Stimulated activated CD4-positive, alpha-beta T cell treated with anti-CD3 and anti-CD28 coated beads, Interleukin-1b, Interleukin-23, amount 100 ng/mL, for 1 hour (primary cell): ENCODE measurements around the gene CACNB3.

ENCODE experiments used
- DNase-seq, 2 donors: peaks; one replicate each; pipeline ENCODE4 v3.0.0-alpha.2; 2020; ENCODE audit warnings: low read depth in 2 of 2

Gene CACNB3

DNA sequence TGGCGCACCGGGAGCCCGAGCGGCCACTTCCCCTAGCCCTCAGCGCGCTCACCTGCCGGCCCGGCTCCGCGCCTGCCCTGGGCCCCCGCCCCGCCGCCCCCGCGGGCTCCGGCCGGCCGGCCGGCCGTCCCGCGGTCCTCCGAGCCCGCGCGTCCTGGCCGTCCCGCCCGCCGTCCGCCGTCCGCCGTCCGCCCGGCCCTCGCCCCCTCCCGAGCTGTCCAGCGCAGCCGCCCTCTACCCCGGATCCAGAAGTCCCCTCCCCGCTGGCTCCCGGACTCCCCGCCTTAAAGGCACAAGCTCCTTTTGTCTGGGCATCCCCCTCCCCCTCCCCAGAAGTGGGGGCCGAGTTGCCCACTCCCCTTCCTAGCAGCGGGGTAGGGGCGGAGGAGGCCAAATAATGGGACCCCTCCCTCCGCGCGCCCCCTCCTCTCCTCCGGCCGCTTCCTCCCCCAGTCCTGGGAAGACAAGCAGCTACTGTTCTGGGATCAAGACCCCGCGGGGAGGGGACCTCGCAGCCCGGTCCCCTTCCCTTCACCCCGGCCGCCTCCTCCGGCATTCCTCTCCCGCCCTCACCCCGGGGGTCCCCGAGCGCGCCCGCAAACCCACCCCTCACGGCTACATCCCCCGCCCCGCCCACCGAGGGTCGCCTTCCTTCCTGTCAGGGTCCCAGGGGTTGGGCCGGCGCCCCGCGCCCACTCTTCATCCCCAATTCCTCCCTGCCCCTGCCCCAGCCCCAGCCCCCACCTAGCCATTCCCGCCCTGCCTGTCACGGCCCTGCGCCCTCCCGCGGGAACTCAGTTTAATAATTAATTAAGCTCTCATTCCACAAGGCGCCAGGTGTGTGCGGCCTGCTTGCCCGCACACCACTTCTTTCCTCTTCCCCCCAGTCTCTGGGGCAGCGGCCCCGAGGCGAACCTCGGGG, 29.2 kb upstream of the CACNB3 start, which contains the start of gene ADCY6:
TSS of gene ADCY6 (minus strand) at position 236 of the 922 bp plus-strand sequence. CDS start 5,655 bp downstream, outside the sequence.
- no peak for DNase-seq

DNA sequence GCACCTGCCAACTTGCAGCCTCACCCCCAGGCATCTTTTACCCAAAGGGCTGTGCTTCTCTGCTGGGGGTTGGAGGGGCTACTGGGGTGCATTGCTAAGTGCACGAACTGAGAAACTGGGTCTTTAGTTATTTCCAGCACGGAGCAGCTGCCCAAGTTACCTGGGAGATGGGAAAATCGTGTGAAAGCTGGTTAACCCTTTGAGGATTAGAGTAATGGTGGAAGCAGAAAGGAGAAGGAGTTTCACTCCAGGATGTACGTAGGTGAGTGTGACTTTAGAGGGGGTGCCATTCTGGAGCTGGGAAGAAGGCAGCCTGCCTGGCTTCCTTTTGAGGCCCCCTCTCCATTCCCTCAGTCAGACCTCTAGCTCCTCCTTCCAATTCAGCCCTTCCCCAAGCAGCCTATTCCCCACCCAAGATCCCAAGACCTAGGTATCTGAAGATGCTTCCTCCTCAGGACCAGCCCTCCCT, 28.4 kb upstream of the CACNB3 start:
- no peak for DNase-seq

DNA sequence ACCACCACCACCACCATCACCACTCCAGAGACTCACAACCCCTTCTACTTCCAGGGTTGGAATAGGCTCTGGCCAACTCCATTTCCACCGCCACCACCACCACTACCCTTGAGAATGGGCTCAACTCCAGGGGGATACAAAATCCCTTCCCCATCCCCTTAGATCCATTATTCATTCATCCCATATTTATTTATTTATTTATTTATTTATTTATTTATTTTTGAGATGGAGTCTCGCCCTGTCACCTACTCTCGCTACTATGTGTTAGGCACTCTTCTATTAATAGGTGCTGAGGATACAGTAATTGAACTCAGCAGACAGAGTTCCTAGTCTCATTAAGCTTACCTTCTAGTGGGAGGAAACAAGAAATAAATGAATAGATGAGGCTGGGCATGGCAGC, 24.6 kb upstream of the CACNB3 start:
- DNase-seq: no peak

DNA sequence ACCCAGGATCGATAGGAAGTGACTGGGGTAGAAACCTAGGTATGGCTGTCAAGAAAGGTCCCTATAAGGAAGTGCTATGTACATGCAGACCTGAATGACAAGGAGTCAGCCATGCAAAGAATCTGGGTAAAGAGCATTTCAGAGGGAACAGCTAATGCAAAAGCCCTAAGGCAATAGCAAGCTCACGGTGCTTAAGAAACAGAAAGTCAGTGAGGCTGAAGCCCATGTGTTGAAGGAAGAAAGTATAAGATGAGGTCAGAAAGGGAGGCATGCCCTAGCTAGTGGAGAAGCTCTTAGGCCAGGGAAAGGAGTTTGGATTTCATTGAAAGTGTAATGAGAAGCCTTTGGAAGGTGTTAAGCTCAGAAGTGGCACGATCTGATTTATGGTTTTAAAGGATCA, 23.4 kb upstream of the CACNB3 start:
- no peak for DNase-seq

DNA sequence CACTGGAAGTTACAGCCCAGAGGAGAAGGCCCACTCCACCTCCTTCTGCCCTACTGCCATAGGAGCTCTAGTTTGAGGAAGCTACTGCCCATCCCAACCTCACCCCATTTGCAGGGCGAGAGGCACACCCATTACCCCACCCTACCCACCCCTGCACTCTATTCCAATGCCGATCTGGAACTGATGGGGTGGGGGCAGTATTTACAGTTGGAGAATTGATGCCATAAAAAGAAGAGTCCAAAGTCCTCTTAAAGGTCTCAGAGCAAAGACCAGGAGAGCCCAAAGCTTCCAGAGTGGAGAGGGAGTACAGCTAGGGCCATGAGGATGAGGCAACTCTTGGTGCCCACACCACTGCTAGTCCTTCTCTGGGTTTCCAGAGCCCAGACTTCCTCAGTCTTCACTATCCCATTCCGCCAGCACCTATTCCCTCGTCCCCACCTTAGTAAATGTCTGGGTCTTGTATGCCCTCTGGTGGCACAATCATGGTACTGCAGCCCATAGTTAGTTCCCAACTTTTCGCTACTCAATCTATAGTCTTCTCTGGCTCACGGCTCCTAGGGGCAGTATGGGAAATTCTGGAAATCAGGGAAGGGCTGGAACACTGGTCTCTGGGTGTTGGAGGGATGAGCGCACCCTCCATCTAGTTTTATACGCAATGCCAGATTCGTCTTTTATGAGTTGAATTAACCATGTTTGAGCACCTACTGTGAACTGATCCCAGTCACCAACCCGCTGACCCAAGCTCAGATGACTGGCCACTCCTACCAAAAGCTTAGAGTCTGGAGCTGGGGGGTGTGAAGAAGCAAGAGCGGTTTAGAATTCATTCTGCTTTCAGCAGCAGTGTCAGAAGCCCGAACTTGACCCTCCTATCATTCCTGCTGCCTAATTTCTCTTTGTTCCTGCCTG, 22.5 kb upstream of the CACNB3 start:
- no peak for DNase-seq

DNA sequence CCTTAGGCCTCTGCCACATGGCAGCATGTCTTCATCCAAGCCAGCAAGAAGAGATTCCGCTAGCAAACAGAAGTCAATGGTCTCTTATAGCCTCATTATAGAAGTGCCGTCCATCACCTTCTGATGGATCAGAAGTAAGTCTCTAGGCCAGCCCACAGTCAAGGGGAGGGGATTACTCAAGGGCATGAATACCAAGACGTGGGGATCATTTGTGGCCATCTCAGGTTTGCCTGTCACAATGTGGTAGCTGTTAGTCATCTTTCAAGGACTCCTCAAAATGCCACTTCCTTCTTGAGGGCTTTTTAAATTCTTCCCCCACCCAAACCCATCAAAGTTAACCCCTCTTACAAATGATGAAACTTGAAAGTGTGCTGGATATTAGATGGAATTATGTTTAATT, 21.3 kb upstream of the CACNB3 start:
- no peak for DNase-seq

DNA sequence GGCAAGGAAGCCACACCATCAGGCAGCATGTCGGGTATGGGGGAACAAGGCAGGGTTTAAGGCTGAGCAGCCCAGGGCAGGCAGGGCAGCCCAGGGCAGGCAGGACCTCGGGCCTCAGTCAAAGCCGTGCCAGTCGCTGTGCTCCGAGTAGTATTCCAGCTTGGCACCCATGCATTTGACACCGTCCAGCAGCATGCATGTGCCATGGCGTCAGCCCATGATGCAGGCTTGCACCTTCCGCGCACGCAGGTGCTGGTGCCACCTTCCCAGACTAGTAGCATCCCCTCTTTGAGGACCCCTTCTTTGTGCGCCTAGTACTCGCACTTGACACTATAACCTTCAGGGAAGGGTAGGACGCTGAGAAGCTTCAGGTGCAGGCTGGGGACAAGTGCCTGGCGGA, 17.8 kb upstream of the CACNB3 start:
- DNase-seq: no peak

DNA sequence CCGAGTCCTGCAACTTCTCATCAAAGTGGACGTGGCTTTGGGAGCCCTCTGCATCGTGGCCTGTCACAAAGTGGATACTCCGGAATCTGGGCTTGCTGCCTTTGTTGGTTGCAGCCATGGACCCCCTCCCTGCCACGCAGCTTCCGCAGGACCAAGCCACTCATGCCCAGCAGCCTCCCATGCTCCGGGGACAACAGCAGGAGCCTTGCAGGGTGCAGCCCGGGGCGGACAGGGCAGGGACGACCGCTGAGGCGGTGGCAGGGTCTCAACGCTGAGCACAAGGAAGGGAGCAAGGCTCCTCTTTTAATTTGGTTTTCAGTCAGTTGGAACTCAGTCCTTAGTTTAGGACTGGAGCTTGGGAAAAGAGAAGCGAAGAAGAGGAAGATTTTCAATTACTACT, 17.3 kb upstream of the CACNB3 start:
- no peak for DNase-seq

DNA sequence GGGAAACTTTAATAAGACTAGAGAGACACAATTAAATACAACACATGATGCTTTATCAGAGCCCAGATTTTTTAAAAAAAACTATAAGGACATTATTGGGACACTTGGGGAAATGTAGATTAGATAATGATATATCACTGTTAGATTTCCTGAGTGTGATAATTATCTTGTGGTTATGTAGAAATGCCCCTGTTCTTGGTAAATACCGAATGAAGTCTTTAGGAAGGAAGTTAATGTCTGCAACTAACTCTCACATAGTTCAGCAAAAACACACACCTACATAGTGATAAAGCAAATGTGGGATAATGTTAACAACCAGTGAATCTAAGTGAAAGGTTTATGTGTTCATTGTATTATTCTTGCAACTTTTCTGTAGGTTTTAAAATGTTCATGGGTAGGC, 14.6 kb upstream of the CACNB3 start:
- DNase-seq: no peak

DNA sequence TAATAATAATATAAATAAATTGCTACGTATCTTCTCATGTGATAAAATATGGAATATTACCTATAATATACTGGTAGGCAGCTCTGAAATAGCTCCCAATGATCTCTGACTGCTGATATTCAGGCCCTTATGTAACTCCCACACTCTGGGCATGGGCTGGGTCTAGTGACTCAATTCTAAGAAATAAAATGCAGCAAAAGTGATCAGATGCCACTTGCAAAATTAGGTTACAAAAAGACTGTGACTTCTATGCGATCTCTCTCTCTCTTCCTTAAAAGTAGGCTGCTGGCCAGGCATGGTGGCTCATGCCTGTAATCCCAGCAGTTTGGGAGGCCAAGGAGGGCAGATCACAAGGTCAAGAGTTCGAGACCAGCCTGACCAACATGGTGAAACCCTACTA, 10.3 kb upstream of the CACNB3 start:
- DNase-seq: no peak

DNA sequence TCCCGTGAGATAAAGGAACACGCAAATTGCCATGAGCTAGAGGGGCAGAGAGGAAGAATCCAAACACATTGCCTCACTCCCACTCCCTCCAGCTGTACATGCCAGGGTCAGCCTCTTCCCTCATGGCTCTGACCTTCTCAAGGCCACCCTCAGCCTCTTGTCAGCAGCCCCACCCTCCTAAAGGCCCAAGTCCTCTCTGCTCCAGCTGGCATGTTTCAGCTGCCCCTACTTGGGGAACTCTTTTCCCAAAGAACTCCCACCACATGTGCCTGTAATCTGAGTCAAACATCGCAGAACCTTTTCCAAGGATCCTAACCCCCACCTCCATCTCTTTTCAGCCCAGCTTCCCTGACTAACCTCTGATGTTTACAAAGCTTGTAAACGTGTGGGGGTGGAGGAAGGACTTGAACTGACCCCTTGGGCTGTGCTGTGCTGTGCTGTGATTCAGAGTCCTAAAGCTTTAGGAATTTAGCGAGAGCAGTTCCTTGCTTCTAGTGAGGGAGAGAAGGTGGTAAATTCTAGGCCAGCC, 7.3 kb upstream of the CACNB3 start:
- DNase-seq: no peak

DNA sequence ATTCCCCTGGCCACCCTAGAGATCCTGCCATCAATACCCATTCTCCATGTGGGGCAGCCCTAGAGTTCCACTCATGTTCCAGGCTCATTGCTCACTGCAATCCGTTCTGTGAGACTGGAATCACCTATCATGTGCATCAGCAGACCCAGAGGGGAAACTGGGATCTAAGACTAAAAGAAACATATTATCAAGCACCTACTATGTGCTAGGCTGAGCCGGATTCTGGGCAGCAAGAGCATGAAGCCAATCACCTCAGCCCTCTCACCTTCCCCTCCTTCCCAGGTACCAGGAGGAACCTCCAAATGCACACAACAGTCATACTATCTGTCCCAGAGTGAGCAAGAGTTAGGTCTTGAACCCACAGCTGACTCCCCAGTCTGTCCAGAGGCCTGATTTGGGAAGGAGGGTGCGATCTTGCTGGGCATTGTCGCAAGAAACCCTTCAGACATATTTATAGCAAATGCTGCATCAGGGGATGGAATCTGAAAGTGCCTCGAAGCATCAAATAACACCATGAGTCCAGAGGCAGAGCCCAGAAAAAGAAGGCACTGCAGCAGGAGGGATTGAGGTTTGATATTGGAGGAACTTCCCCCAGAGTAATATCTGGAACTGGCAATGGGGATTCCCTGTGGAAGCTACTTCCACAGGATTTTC, 6.7 kb upstream of the CACNB3 start:
- no peak for DNase-seq

DNA sequence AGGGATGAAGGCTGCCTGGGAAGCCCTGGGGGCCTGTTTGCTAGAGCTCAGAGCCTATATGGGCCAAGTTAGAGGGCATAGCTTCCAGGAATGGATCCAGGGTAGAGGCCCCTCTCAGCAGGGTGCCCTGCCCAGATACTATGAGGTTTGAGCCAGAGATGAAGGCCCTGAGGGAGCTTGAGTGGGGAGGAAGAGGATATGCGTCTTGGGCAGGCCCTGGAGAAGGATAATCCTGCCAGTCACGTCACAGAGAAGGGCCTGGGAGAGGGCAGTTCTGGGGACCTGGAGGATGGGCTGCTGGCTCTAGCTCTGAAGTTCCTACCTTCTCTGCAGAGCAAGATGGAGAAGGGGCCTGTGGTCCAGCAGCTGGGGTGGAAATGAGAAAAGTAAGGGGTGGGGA, 5.9 kb upstream of the CACNB3 start:
- no peak for DNase-seq

DNA sequence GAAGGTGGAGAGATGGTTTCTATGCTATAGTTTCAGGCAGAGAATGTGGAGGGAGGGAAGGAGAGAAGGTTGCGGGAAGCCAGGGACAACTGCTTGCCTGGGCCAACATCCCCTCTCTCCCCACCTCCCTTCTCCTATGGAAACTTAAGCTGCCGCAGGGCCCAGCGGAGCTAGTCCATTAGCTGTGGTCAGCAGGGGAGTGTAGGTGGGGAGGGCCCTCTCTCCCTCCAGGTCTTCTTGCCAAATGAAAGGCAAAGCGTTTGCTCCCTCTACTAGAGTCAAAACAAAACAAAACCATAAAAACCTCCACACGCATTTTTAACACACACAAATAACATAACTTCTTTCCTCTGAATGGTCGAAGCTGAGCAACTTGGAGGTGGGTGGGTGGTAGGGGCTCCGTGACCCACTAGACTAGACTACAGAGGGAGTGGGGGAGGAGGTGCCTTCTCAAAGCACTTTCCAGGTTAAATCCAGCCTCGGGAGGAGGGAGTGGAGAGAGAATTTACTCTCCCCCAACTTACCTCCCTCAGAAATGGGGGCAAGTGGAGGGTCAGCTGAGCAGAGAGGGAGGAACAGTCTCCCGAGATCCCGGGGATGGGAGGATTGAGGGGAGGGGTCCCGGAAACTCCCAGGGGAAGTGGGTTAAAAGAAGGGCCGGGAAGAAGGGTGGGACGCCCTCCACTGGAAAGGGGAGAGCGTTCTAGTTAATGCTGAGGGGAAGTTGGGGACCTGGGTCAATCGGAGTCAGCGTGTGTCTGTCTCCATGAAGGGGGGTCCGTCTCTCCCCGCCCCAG, 4.6 kb upstream of the CACNB3 start:
- DNase-seq: no peak

DNA sequence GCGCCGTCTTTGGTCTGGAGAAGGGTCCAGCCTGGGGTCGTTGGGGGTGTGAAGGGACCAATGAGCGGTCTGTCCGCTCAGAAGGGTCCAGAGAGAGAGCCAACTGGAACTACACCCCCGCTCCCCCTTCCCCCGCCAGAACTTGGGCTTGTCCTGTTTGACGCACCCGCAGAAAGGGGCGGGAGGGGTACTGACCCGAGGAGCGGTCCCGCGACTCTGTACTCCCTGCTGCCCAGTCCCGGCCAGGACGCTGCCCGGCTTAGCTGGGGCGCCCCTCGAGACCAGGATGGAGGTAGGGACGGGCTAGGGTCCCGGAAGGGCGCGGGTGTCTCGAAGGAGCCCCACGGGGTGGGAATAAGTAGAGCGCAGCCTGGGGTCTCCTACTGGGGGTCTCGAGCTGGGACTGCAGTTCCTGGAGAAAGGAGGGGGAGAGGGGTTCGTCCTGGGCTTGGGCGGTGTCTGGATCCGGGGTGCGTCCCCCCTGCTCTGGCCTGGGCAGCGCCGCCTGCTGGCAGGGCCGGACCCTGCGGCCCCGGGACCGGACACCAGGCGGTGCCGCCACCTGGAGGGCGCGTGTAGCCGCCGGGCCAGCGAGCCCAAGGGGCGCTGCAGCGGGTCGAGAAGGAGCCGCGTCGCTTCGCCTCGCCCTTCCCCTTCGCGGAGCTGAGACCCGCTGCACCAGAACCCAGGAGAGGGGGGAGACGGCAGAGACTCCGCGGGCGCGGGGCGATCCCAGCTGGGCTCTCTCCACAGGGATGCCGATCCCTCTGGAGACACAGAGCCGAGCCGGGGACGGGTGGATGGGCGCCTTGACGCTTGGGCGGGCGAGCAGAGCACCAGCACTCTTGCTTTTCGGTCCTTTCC, 3.8 kb upstream of the CACNB3 start:
- DNase-seq: peak; percentile 39 to 67

DNA sequence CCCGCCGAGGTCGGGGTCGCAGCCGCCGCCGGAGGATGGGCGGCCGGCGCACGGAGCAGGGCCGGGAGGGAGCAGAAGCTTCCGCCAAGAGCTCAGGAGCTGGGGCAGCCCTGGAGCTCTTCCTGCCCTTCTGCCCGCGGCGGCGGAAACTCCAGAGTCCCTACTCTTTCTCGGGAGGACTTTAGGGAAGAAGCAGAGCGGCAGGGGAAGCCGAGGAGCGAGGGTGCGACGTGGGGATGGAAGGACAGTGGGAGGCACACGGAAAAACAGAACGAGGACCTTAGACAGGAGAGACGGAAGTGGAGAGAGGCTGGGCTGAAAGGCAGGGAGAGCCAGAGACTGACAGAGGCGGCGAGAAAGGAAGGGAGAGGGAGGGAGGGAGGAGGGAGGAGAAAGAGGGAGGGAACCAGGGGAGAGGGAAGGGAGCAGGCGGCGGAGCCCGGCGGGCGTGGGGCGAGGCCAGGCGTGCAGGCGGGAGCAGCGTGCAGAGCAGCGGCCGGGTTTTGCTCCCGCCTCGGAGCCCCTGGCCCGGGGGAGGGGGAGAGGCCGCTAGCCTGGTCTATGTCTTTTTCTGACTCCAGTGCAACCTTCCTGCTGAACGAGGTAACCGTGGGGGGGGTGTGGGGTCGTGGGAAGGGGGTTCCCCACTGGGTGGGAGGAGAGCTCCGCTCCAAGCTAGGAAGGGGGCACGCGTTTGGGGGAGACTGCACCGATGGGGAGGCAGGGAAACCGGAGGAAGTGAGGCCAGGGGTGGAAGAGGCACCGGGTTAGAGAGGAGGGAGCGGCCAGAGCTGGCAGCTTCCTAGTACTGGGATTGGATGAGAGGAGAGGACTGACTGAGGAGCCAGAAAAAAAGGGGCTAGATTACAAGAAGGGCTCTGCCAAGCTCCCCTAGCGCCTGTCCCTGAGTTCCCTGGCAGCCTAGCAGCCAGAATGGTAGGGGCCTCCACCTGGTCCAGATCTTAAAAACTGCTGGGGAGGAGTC, 2.9 kb upstream of the CACNB3 start:
- no peak for DNase-seq

DNA sequence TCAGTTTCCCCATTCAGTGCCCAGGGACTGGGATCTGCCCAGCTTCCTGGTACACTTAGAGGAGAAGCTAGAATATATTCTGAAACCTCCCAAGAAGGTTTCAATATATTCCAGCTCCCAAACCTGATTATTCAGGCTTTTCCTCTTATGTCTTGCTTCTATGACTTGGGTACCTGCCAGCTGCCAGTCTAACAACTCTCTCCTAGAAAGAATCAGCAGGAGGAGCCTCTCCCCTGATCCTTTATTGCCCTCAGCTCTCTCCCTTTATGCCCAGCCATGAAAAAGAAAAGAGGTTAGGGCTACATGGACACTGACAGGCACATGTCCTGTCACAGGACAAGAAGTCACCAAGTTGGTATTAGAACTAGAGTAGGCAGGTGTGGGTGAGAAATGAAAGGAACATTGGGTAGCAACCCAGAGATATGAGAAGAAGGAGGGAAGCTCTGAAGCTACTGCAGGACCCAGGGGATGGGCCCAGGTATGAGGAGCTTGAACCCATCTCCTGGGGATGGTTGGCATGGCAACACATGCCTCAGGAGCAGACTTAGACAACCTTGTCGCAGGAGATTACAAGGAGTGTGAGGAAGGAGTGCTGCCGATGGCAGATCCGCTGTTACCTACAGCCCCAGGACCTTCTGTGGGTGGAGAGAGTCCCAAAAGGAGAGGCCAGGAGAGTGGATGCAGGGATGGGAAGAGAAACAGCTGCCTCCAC, 2.0 kb upstream of the CACNB3 start:
- no peak for DNase-seq
